Measurements from ENCODE around the gene BROX.
A peak's percentile ranks its signal among the peaks of the same experiment; 100 is the strongest.
"Not testable (repeated sequence)": the region's sequence is repeated elsewhere in the genome, so short reads cannot be mapped to it uniquely, and the experiment has no call there.

Gene BROX, protein sequence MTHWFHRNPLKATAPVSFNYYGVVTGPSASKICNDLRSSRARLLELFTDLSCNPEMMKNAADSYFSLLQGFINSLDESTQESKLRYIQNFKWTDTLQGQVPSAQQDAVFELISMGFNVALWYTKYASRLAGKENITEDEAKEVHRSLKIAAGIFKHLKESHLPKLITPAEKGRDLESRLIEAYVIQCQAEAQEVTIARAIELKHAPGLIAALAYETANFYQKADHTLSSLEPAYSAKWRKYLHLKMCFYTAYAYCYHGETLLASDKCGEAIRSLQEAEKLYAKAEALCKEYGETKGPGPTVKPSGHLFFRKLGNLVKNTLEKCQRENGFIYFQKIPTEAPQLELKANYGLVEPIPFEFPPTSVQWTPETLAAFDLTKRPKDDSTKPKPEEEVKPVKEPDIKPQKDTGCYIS

GRCh38 chr1:222712253-222713090 is at the start of gene BROX, which contains the start of gene AIDA:
BROX (plus strand) TSS chr1:222712564; CDS start chr1:222715700, 3,136 bp downstream.
AIDA (minus strand) TSS chr1:222712491; CDS start chr1:222712317, 174 bp downstream.
- DNase-seq (ENCODE audit: low spot score): peak; percentile 92

DNA sequence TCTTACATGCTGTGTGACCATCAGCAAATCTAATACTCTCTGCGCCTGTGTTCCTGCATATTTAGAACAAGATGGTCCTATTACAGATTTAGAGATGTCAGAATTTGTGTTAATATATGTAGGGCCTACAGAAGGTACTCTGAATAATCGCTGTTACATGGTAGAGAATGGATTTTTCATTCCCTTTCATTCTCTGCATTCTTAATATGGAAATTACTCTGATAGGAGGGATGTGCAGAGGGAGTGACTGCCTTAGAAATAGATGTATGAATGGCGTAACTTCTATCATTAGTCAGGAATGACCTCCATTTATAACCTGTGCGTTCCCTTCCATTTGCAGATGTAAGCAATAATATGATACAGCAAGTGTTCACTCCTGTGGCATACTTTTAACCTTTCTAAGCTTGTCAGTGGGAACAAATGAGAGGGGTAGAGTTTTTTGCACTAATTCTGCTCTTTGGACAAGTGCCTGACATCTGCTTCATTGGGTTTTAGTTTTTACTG is 48.9 kb upstream of the BROX start:
- DNase-seq (ENCODE audit: low spot score): no peak

GRCh38 chr1:222665964-222666363 is 46.4 kb upstream of the BROX start:
- no peak for DNase-seq (ENCODE audit: low spot score)

- not testable (repeated sequence) for DNase-seq (ENCODE audit: low spot score)
Measured at GRCh38 chr1:222668184-222668583, 44.2 kb upstream of the BROX start.

- DNase-seq (ENCODE audit: low spot score): not testable (repeated sequence)
Measured at GRCh38 chr1:222669107-222669506, 43.3 kb upstream of the BROX start.

DNA sequence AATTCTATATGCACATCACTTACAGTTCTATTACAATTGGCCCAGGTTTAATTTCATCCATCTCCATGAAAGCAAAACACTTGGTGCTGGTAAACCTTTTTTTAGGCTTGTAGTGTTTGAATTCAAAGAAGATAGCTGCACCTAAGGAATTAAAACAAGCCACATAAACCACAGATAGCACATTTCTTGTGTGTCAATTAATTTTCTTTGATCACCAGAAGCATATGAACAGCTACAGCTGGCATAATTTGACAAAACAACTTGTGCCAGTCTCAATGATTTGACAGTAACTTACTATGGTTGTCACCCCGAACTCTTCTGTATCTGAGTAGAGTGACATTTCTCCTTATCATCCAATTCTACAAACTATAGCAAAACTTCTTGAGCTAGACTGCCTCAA is 42.3 kb upstream of the BROX start:
- no peak for DNase-seq (ENCODE audit: low spot score)

DNA sequence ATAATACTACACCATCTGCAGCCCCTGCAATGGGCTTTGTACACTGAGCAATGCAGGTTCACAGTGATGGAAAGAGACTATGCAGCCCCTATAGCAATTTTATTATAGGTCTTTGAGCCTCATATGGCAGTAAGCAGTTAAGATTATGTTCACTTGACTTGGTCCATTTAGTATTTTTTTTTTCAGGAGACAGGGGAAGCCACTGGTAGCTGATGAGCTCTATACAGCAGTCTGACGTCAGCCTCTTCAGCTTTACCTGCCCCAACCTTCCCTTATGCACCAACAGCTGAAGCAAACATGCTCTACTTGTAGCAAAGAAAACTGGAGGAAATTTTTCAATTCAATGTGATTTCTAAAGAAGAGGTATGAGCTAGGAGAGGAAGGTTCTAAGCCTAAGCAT is 32.3 kb upstream of the BROX start:
- no peak for DNase-seq (ENCODE audit: low spot score)

- DNase-seq (ENCODE audit: low spot score): no peak
Measured at GRCh38 chr1:222691016-222691415, 21.3 kb upstream of the BROX start.

DNA sequence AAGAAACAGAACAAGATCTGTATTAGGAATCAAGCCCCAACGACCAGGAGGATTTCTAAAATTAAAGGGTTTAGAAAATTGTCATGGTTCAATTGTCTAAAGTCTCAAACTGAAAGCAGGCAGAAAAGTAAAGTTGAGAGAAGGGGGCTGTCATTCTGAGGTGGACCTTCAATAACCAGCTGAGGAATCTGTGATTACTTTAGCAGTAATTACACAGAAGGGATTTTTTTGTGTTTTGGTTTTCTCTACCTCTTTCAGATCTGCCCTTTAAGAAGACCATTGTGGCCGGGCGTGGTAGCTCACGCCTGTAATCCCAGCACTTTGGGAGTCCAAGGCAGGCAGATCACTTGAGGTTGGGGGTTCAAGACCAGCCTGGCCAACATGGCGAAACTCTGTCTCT is 17.4 kb upstream of the BROX start:
- no peak for DNase-seq (ENCODE audit: low spot score)

- DNase-seq (ENCODE audit: low spot score): no peak
Measured at GRCh38 chr1:222696741-222697140, 15.6 kb upstream of the BROX start.

DNA sequence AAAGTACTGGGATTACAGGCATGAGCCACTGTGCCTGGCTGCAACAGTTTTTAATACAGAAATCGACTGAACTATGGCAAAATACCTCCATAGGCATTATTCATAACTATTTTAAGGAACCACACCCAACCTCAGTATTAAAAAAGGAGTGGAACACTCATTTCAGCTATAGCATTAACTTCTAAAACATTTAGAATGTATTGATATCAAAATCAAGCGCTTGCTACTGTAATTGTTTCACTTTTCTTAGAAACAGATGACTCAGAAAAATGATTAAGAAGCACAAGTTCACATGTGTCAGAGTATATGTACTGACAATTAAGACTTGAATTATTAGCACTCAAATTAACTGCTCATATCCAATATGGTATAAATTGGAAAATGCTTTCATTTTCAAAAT is 15.2 kb upstream of the BROX start:
- DNase-seq (ENCODE audit: low spot score): no peak

DNA sequence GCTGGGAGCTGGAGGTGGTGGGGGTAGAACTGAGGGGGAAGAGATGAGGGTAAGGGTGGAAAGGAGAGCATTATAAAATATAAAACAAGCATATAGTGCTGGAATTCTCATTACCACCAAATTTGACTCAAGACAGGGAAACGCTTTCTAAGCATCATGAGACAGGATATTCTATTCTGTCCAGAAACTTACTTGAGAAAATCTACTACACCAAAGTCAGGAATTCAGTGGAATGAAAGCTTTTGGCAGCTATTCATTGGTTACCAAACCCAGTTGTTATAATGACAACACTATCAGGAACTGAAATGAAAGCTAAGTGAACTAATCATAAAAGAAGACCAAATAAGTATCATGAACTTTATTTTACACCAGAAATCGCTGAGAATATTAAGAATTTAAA is 14.5 kb upstream of the BROX start:
- no peak for DNase-seq (ENCODE audit: low spot score)

DNA sequence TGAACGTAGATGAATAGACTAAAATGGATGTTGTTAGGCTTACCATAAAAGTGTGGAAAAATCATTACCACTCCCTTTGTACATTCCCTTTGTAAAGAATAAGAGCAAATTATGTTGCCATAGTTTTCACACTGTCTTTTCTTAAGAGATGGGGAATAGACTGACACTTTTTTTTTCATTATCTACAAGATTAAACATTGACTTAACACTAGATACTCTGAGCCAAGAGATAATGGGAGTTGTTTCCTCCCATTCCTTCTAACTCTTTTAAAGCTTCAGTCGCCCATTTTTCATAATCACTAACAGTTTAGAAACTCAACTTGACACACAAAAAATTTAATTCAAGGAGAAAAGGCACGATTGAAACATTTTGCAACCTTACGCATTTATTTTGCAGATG is 10.2 kb upstream of the BROX start:
- no peak for DNase-seq (ENCODE audit: low spot score)

DNA sequence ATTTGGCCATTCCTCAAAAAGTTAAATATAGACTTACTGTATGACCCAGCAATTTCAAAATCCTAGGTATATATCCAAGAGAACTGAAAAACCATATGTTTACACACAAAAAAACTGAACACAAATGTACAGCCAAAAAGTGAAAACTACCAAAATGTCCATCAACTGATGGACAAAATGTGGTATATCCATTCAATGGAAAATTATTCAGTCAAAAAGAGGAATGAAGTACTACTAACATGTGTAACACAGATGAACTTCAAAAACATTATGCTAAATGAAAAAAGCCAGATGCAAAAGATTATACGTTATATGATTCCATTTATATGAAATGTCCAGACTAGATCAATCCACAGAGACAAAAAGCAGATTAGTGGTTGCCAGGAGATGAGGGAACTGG is 8.1 kb upstream of the BROX start:
- DNase-seq (ENCODE audit: low spot score): no peak

- DNase-seq (ENCODE audit: low spot score): no peak
Measured at GRCh38 chr1:222706815-222707214, 5.5 kb upstream of the BROX start.

DNA sequence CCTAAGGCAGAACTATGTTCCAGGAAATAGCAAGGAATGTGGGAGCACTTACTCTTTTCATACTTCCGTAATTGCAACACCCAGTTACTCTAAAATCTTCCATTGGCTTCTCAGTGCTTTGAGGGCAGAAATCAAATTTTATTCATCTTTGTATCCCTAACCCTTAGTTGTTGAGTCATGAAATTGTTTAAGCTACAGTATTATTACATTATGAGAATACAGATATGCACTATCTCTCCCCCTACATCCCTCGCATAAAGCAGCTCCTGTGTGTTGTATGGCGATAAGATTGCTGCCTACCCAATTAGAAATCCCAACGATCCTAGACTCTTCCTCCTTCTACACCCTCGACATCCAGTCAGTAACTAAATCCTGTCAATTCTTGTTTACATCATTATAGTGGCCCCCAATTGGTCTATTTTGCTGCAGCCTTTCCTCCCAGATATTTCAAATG is 2.6 kb upstream of the BROX start:
- DNase-seq (ENCODE audit: low spot score): no peak

GRCh38 chr1:222711319-222712252 is 778 bp upstream of the BROX start:
- DNase-seq (ENCODE audit: low spot score): peak; percentile 38

DNA sequence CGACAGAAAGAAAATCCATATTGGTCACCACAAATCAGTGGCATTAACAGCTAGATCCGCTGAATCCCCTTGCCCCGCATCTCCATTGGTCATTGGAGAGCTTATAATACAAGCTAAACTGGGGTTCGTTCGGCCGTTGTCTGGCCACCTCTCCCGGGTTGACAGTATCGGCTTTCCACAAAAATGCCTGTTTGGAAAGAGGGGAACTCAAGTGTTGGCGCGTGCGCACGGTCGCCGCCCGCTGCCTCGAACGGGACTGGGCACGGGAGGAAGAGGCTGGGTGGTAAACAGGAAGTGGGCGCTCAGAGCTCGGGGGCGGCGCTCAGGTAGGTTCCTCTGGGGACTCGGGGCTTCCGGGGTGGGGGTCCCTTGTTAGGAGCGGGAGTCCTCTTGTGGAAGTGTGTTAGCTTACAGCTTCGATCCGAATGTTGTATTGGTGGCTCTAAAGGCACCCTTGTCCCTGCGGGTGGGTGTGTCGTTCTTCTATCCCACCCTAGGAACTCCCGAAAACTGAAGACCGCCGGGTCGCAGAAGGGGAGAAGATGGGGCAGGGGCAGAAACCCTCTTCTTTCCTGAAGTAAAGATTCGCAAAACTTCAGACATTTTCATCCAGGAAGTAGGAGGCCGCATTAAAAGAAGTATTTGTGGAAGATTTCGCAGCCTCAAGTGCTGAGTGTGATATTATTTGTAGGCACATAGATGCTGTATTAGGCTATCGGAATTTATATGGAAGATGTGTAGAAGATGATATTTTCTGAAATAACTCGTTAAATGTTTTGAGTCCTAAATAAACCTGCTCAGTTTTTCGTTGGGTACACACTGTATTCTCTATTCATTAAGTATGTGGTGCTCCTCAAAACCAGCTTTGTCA is 962 bp downstream of the BROX start:
- DNase-seq (ENCODE audit: low spot score): peak; percentile 97

- no peak for DNase-seq (ENCODE audit: low spot score)
Measured at GRCh38 chr1:222716393-222716792, 4.0 kb downstream of the BROX start.

DNA sequence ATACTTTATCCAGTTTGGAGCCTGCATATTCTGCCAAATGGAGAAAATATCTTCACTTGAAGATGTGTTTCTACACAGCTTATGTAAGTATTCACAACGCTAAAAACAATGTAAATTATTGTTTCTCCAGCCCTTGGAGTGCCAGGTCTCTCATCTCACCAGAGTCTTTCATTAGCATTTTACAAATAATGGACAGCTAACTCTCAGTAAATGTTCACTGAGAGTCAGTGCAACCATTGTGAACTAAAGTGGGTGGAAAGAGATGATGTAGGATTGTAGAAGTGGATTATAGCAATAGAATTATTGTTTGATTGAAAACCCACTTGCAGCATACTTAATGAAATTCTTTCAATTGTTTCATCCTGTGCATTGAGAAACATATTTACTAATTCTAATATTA is 16.4 kb downstream of the BROX start:
- DNase-seq (ENCODE audit: low spot score): peak; percentile 93

- DNase-seq (ENCODE audit: low spot score): no peak
Measured at GRCh38 chr1:222730866-222731265, 18.5 kb downstream of the BROX start.

All from pons (tissue), 1 donor.